Dermis microvascular lymphatic vessel endothelial cell (primary cell): ENCODE measurements around the gene PCLAF. TPM values are rescaled to one million over a fixed set of nuclear protein-coding genes. Genes with fewer than 3 reads are reported as not detected.
"Not testable (repeated sequence)": the region's sequence is repeated elsewhere in the genome, so short reads cannot be mapped to it uniquely, and the experiment has no call there.

ENCODE experiments used
- DNase-seq, 2 donors: peaks; one replicate each; pipeline versions ENCODE4 v3.0.0 to v3.0.0-alpha.2; 2010; ENCODE audit warnings: low read depth in 2 of 2
- total RNA-seq: library from RNA; depleted of rRNA; stranded (reverse); fragments of >200 nt; gene quantifications from 2 replicates; pipeline ENCODE4 v1.2.1, GENCODE V29; 2014

The PCLAF gene, protein sequence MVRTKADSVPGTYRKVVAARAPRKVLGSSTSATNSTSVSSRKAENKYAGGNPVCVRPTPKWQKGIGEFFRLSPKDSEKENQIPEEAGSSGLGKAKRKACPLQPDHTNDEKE
- 15.7 and 37.5 TPM in 2 replicates for total RNA-seq

DNA sequence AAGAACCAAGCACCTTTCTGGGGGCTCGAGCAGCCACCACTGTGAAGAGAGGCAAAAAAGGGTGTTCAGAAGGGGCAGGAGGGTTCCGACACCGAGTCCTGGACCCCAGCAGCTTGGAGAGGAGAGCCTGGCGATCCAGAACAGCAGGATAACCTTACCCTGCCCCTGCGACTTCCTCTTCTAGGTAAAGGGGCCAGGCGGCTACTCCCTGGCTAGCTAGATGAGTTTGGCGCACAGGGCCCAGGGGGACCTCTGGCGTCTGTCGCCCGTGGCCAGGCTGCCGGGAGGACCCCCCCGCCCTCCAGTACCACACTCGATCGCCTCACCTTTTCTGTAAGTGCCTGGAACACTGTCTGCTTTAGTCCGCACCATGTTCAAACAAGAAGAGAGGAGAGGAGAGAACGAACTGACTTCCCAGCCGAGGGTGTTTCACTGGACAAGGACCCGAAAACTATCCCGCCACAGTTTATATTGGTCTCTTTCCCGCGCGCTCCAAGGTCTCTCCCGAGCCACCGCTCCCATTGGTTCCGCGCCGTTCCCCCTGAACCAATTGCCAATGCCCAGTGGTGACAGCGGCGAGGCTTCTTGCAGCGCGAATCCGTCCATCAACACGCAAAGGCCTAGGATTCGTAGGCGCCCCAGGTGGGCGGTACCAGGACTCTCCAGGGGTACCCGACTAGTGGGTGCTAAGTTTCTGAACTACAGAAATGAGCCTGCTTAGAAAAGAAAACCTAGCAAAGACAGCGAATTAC, at the start of gene PCLAF:
Gene PCLAF (minus strand): TSS at position 442 of the 752 bp plus-strand sequence. CDS start 70 bp downstream, at position 372.
- peak; percentile 85 to 96 for DNase-seq

DNA sequence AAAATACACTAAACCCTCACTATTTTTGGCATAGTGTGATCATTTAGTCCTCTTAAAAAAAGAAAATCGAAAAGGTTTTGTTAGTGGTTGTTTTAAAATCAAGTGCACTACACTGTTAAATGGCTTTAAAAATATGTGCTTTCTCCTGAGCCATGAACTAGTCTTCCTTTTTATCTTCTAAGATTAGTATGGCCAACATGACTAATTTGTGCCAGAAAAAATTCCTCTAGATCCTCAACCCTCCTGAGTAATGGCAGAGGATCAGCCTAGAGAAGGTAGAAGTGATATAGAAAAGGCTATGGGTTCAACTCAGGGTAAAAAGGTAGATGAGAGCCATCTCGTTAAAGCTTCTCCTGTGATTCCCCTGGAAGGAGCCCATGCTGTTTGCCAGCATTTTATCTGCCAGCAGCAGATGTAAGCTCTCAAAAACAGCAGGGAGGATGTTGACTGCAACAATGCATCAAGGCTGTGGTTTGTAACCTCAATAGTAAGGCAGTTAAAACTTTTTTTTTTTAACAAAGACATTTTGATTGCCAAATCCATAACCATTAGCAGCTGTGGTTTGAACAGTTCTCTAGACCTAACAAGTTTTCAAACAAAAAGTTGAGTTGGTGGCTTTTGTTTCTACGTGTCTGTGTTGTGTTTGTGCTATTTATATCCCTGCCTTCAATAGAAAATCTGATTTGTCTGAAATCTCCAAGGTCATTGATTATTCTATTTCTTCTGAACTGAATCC, 48.9 kb upstream of the PCLAF start:
- DNase-seq: peak in 1 of 2 donors; percentile 74

GRCh38 chr15:64429448-64429847, 48.2 kb upstream of the PCLAF start:
- DNase-seq: no peak

- peak; percentile 36 to 63 for DNase-seq
Observed at GRCh38 chr15:64426845-64427465, 45.7 kb upstream of the PCLAF start.

GRCh38 chr15:64425221-64425620, 44.0 kb upstream of the PCLAF start:
- DNase-seq: peak in 1 of 2 donors; percentile 20

DNA sequence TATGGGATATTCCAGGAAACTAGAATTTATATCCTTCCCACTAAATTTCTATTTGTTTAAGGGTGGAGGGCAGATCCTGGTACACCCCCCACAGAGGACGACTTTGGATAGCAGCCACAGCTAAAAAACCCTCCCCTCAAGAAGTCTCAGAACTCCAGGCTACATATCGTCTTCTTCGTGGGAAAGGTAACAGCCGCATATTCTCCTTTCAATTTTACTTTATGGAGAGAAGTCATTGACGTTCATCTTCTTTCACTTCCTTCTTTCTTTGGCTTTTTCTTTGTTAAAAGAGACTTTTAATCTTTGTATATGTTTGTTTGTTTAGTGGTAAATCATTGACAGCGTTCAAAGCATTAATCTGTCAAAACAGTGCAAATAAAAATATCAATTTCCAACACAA, 42.7 kb upstream of the PCLAF start:
- no peak for DNase-seq

GRCh38 chr15:64422697-64423096, 41.5 kb upstream of the PCLAF start:
- DNase-seq: no peak

DNA sequence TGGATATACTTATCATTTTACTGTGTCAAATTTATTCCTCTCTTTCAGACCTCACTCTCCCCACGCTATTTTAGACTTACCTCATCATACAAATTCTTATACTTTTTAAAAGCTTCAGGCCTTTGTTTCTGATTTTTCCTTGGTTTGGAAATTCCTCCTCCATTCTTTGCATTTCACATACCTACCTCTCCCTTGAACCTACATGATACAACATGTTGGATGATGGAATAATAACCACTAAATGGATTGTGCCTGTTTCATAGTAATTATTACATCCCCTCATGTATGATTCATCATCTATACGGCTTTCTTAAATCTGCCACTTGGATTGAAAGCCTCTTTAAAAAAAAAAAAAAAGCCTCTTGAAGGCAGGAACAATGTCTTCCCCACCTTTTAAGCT, 31.0 kb upstream of the PCLAF start:
- DNase-seq: no peak

DNA sequence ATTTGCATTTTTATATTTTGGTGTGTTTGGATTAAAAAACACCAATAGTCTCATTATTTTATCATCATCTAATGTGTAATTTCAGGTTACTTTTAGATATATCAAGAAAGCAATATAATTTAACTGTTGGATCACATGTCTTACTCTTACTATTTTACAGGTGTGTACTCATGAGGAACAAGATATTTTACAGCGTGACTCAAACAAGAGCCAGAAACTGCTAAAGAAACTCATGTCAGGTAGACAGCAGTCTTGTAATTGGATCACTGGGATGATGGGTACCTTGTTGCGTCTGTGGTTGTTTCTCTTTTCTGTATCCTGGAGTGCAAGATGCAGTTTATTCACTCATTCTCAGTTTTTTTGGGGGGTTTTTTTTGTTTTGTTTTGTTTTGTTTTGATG, 19.3 kb upstream of the PCLAF start:
- no peak for DNase-seq

DNA sequence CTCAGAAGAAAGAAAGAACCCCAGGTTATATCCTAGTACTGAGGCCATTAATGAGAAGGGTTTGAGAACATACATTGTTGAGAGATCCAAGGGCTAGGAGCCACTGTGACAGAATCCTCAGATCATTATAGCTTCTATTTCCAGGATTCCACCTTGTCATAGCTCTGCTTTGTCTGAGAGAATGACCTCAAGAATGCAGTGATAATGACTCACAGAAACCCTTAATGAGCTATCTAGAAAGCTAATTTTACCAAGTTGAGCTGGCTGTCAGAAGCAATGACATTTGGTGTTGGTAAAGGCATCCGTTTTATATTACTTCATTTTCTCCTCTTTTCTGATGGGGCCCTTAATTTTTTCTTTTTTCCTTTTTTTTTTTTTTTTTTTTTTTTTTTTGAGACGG, 17.3 kb upstream of the PCLAF start:
- DNase-seq: no peak

- DNase-seq: no peak
Observed at GRCh38 chr15:64396789-64397188, 15.5 kb upstream of the PCLAF start.

DNA sequence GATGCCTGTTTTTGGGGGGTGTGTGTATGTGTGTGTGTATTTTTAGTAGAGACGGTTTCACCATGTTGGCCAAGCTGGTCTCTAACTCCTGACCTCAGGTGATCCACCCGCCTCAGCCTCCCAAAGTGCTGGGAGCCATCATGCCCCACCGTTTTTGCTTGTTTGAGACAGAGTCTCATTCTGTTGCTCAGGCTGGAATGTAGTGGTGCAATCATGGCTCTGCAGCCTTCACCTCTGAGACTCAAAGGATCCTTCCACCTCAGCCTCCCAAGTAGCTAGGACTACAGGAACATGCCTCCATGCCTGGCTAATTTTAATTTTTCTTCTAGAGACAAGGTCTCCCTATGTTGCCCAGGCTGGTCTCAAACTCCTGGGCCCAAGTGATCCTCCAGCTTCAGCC, 11.2 kb upstream of the PCLAF start:
- not testable (repeated sequence) for DNase-seq

DNA sequence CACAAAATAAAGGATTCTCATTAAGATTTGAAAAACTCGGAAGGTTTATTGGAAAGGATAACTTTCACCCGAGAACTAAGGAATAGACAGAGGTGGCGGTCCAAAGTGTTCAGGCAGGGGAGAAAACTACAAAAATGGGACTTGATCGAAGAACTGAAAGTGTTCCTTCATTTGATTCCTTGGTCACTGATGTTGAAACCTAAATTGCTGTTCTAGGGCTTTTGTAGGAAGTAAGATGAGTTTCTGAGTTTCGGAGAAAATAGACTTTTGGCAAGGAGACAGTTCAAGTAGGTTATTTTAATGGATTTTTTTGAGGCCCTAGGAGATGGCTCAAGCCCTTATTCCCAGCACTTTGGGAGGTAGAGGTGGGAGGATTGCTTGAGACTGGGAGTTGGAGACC, 7.8 kb upstream of the PCLAF start:
- no peak for DNase-seq

GRCh38 chr15:64387562-64388168, 6.4 kb upstream of the PCLAF start, which contains the start of gene TRIP4:
TSS of gene TRIP4 (plus strand) at chr15:64387836. CDS start at chr15:64387864, 28 bp downstream.
- peak; percentile 92 to 98 for DNase-seq

- DNase-seq: no peak
Observed at GRCh38 chr15:64386291-64386690, 5.0 kb upstream of the PCLAF start.

DNA sequence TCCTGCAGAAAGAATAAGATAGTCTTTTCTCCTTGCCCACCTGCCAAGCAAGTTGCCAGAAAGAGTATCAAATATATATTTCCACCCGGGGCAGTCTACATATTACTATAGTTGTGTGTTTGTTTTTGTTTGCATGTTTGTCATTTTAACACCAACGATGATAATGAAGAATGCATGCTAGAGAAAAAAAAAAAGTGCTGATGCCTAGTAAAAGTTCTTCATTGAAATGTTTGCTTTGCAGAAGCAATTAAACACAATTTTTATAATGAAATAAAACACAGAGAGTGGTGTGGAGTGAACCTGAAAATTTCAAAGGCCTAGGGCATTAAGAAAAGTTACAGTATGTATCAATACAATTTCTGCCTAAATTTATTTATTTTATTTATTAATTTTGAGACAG, 2.5 kb upstream of the PCLAF start:
- DNase-seq: no peak

DNA sequence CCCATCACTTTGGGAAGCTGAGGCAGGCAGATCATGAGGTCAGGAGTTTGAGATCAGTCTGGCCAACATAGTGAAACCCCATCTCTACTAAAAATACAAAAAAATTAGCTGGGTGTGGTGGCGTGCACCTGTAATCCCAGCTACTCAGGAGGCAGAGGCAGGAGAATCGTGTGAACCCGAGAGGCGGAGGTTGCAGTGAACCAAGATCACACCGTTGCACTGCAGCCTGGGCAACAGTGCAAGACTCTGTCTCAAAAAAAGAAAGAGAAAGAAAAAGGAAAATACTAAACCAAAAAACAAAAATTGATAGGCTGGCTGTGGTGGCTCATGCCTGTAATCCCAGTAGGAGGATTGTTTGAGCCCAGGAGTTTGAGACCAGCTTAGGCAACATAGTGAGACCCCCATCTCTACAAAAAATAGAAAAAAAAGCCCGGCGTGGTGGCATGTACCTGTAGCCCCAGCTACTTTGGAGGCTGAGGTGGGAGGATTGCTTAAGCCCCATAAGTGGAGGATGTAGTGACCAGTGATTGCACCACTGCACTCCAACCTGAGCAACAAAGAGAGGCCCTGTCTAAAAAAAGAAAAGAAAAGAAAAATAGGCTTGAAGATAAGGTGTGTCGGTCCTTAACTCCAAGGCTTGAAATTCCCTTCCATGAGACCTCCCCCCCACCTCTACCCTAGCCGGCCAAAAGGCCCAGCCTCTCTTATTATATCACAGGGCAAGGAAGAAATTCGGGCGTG, 941 bp downstream of the PCLAF start:
- not testable (repeated sequence) for DNase-seq

DNA sequence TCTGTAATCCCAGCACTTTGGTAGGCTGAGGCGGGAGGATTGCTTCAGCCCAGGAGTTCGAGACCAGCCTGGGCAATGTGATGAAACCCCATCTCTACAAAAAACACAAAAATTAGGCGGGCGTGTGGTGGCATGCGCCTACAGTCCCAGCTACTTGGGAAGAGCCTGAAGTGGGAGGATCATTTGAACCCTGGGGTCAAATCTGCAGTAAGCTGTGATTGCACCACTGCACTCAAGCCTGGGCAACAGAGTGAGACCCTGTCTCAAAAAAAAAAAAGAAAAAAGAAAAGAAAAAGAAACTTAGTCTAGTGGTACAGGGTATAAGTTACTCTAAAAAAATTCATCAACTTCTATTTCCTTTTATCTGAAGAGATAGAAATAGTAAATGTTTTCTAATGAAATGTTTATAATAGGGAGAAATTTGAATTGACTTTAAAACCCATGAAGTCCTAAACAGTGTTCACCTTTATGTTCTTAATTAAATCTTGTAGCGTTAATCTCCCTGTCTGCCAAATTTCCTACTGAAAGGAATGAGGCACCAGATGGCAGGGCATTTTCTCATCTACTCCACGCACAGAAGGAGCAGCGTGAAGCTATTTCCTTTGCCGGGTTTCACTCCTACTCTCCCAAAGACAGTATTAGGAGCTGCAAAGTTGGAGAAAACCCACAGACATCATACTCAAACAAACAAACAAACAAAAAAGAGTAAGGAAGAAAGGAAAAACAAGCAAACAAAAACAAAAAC, 1.9 kb downstream of the PCLAF start:
- no peak for DNase-seq

DNA sequence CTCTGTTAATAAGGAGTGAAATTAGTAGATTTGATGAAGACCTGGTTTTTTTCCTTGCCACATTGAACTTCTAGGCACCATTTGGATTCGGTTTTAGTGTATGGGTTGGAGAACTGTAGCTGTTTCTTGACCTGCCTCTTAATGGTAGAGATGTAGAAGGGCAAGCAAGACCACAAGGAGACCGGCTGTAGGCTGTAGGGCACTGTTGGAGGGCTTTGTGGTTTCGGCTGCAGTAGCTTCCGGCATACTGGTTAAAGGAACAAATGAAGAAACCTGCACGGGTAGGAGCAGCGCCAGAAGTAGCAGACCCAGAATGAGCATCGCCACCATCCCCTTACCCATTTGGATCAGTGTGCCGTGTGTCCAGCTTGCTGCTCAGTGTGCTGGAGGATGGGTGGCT, 7.9 kb downstream of the PCLAF start:
- no peak for DNase-seq

DNA sequence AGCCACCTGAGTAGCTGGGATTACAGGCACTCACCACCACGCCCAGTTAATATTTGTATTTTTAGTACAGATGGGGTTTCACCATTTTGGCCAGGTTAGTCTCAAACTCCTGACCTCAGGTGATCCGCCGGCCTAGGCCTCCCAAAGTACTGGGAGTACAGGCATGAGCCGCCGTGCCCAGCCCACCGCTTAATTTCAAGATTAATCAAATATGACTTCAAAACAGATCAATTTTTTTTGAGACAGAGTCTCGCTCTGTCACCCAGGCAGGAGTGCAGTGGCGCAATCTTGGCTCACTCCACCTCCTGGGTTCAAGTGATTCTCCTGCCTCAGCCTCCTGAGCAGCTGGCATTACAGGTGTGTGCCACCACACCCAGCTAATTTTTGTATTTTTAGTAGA, 9.9 kb downstream of the PCLAF start:
- DNase-seq: not testable (repeated sequence)
